Hippocampal formation (tissue), 2 donors: Measurements from ENCODE around the gene MAB21L1.

ENCODE experiments used
- DNase-seq, 2 donors: peaks; one replicate each; lab custom pipeline; 2025; lab: John Stamatoyannopoulos, UW

The MAB21L1 gene

DNA sequence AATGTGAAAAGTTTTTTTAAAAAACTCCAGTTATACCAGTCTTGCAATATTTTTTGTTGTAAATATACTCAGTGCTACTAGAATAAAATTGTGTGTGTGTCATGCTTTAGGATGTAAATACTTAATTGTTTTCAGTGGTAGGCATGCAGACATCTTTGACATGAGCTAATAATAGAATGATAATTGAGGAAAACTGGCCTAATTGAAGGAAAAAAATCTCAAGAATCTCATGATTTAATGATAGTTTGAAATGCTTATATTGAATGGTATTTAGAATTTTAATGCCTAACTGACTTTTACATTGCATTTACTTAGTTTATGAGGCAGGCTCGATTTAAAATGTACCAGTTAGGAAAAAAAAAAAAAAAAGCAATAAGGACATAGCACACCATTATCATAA lies 3.2 kb upstream of the MAB21L1 start:
- no peak for DNase-seq

GRCh38 chr13:35479038-35479492 lies 2.6 kb upstream of the MAB21L1 start:
- no peak for DNase-seq

DNA sequence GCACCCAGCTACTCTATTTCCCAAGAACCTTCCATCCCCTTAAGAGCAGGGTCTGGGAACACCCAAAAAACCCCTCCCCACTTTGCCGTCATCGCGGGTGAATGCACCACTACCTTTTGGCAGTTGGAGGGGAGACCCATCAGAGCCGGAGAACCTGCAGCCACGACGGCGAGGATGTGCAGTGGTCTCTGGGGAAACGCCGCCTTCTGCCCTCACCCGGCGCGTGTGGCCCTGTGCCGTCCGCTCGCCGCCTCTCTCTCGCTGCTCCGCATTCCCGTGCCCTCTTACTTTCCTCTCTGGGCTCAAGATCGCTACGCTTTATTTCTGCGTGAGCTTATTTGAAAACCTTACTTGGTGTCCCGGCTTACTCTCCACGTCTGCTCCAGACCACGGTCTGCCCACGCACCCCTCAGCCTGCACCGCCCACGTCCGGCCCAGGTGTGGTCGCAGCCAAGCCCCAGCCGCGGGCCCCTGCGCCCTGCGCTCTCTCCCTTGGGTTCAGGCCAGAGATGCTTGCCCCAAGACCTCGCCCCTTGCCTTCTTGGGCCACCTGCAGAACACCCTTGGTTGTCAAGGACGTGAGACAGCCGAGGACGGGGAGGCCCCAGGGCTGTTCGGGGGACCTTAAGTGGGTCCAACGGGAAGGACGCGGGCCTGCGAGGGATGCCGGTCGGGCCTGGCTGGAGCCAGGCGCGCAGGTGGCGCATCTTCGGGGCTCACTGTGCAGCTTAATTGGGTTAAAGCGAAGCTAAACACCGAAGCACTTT lies 2.0 kb upstream of the MAB21L1 start:
- no peak for DNase-seq

- no peak for DNase-seq
Measured at GRCh38 chr13:35477386-35477946, 977 bp upstream of the MAB21L1 start.

DNA sequence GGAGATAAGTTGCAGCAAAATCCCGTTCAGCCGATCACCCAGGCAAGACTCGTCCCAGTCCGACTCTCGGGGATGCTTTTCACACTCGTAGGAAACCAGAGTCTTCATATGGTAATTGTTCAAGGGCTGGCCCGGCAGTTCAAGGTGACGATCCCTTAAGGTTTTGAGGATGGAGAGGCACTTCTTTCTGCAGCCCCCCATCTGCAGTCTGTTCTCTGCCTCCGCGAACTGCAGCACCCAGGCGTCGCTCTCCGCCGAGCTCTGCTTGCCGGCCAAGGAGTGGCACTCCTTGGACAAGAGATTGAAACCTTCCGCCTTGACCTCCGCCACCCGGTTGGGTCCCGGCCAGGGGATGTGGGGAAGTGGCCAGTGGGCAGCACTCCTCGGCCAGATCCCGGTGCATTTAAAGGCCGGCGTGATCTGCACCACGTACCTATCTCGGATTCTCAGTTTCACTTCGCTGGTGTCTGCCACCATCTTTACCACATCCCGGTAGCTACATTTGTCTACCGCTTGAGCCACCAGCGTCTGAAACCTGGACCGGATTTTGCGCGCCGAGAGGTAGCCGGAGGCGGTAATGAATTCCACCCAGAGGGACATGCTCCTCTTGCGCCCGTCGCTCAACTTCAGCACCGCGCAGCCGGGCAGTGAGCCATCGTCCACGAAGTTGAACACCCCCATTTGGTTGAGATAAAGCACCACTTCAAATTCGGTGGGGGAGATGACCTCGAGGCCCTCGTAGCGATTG lies 1.1 kb downstream of the MAB21L1 start:
- DNase-seq: no peak

DNA sequence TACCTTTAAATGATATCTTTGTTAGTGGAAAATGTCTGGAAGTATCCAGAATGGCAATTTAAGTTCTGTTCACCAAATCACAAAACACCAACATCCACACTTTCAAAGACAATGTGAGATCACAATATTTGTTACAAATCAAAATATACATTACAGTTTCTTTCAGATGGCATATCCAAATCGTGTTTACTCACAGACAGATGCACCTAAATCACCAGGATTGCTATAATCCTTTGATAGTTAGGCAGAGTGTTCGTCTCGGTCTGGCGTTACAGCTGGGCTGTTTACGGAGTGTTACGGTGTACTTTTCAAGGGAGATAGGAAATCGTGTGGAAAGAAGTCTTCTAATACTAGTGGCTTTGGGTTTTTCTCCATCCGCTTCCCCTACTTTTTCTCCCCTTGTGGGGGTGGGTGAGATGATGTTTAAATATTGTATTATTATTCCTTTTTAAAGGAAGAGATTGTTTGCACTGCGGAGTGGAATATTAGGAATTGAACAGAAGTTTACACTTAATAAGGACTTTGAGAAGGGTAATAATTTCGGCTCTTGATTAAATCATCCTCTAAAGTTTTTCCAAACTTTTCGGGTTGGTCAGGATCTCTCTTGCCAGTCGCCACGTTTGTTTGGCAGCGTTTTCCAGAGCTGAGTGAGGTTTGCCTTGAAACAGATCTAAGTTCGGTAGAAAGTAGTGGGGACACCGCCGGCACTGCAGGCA lies 1.8 kb downstream of the MAB21L1 start:
- DNase-seq: no peak

DNA sequence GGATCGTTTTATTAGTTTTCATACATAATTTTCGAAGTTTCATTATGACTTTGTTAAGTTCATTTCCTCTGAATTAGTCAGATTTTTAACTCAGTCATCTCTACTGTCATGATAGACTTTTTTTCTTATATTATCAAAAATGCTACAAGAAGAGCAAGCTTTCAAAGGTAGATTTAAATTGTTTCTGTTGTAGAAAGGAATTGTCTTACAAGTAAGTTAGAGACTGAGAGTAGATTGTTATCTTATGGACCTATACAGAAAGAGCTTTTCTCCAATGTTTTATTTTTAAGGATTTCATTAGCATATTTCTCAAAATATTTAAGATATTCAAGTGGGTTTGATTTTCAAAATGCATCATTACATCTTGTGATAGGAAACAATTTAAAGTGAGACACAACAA lies 2.7 kb downstream of the MAB21L1 start:
- DNase-seq: no peak

DNA sequence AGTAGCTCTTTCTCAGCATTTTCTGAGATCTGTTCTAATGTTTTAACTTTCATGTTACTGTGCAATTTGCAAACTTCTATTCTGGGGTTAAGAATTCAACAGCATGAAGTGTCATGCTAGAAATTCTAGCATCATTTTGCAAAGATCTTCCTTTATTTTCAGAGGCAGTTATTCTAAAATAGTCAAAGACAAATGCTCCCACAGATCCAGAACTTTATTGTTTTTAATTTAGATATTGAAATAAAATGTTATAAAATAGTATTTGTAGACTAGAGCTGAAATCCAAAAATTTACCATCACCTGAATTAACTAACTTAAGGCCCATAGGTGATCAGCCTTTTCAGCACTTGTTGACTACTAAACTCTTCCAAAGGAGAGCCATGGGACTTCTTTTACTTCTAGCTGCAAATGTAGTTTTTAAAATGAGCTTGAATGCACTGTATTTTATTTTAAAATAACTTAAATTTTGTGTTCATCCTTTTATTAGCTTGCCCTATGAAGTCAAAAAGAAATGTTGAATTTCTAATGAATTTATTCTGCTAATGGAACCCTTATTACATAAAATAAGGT lies 3.2 kb downstream of the MAB21L1 start:
- DNase-seq: no peak

- no peak for DNase-seq
Measured at GRCh38 chr13:35472323-35472881, 4.1 kb downstream of the MAB21L1 start.

- no peak for DNase-seq
Measured at GRCh38 chr13:35471706-35472322, 4.7 kb downstream of the MAB21L1 start.

- DNase-seq: peak in 1 of 2 donors; percentile 12
Measured at GRCh38 chr13:35470671-35471661, 5.5 kb downstream of the MAB21L1 start.

GRCh38 chr13:35469806-35470525 lies 6.5 kb downstream of the MAB21L1 start:
- DNase-seq: no peak

DNA sequence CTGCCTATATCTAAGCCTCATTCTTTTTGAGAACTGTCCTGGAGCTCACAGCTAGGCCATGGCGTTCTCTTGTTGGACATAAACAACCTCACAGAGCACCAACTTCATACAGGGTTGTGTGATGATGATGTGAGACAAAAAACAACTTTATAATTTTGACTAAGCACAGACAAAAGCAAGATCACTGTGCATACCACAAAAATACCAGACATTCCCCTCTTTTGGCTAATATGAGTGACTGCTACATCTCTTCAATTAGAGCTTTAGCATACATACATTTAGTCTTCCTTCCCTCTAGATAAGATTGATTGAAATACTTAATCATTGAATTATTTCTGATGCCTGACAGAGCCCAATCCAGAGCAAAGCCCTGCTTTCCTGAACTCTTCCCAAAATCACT lies 8.3 kb downstream of the MAB21L1 start:
- no peak for DNase-seq

DNA sequence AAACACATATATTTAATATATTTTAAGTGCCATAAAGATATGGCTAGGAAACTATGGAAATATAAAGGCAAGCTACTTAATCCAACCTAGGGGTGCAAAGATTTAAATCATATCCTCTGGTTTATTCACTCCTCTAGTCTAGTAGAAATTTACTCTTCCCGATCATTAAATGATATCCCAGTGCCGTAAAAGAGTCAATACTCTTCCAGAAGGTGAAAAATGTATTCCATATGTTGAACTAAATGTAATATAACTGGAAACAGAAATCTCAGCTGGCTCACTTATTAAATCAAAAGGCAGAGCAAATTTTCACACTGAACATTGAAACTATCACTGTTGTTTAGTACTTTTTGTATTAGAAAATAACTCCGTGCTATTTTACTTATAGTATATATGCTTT lies 11.1 kb downstream of the MAB21L1 start:
- DNase-seq: no peak

DNA sequence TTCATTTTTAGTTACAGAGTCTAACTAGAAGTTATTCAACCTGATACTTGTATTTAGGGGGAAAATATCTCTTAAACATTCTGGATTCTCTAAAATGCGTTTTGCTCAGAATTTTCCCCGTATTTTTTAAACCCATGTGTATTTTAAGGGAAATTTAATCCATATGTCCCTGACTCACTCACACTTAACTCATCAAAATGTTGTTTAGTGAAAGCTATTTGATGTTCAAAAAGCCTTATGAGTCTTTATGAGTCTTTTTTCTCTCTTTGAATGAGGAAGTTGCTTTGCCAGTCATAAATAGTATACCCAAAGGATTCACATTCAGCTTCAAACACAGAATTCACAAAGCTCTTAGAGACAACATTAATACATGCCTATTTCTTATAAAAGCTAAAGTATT lies 16.4 kb downstream of the MAB21L1 start:
- no peak for DNase-seq

GRCh38 chr13:35457258-35457657 lies 19.2 kb downstream of the MAB21L1 start:
- no peak for DNase-seq

- DNase-seq: no peak
Measured at GRCh38 chr13:35455022-35455421, 21.5 kb downstream of the MAB21L1 start.

- DNase-seq: no peak
Measured at GRCh38 chr13:35449821-35450220, 26.7 kb downstream of the MAB21L1 start.

DNA sequence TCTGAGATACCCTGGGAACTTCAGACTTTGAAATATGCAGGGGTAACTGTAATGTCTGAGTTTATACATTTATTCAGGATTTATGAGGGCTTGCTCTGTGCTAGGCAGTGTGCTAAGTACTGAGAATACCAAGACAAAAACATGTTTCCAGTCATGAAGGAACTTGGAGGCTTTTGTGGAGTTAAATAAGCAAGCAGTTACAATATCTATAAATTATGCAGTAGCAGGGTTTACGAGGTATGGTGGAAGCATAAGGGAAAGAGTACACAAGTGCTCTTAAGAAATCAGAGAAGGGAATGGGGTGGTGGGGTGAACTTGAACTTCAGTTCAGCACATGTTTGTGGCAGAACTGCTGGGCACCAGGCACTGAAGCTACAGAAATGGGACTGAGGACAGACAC lies 28.0 kb downstream of the MAB21L1 start:
- no peak for DNase-seq
